Endodermal cell (in vitro differentiated cells): Measurements from ENCODE around the gene CYP27B1. TPM values are rescaled to one million over a fixed set of nuclear protein-coding genes. Genes with fewer than 3 reads are reported as not detected.

Experiments used
- DNase-seq: peaks from one replicate; pipeline ENCODE4 v3.0.0-alpha.2; 2017
- H3K27ac ChIP-seq: 2 replicates; pipeline ENCODE4 v1.5.1; 2013; ENCODE audit warnings: mild to moderate bottlenecking, low read depth, low read length, moderate library complexity
- H3K27me3 ChIP-seq: 2 replicates; pipeline ENCODE4 v1.6.1; 2013; ENCODE audit warnings: mild to moderate bottlenecking, low read length, moderate library complexity; ENCODE audit not compliant: insufficient read depth, control insufficient read depth, poor library complexity, severe bottlenecking
- H3K36me3 ChIP-seq: 2 replicates; pipeline ENCODE4 v1.7.0; 2013; ENCODE audit warnings: mild to moderate bottlenecking, low read length, moderate library complexity; ENCODE audit not compliant: control insufficient read depth, insufficient read depth
- H3K4me1 ChIP-seq: one replicate; pipeline ENCODE4 v1.7.0; 2013; ENCODE audit warnings: low read length; ENCODE audit not compliant: control insufficient read depth, insufficient read depth
- H3K4me3 ChIP-seq: 2 replicates; pipeline ENCODE4 v1.5.1; 2013; ENCODE audit warnings: mild to moderate bottlenecking, low read length, moderate library complexity
- H3K9ac ChIP-seq: 2 replicates; pipeline ENCODE4 v1.6.1; 2013; ENCODE audit warnings: mild to moderate bottlenecking, low read length, moderate library complexity; ENCODE audit not compliant: poor library complexity, severe bottlenecking; ENCODE audit errors: extremely low read depth
- H3K9me3 ChIP-seq: 2 replicates; pipeline ENCODE4 v1.6.1; 2013; ENCODE audit warnings: mild to moderate bottlenecking, low read length, moderate library complexity; ENCODE audit not compliant: control insufficient read depth
- H3K27ac Mint-ChIP-seq: 2 replicates; pipeline ENCODE4 v1.8.0; 2020; ENCODE audit warnings: mixed read lengths
- H3K27me3 Mint-ChIP-seq: 2 replicates; pipeline ENCODE4 v1.8.0; 2021; ENCODE audit warnings: mild to moderate bottlenecking, mixed read lengths; ENCODE audit not compliant: insufficient read depth
- H3K36me3 Mint-ChIP-seq: 2 replicates; pipeline ENCODE4 v1.8.0; 2020; ENCODE audit warnings: low read depth, mixed read lengths
- H3K4me1 Mint-ChIP-seq: 2 replicates; pipeline ENCODE4 v1.8.0; 2020; ENCODE audit warnings: mixed read lengths
- H3K4me3 Mint-ChIP-seq: 2 replicates; pipeline ENCODE4 v1.8.0; 2020; ENCODE audit warnings: mild to moderate bottlenecking, moderate library complexity, mixed read lengths
- H3K9me3 Mint-ChIP-seq: 2 replicates; pipeline ENCODE4 v1.8.0; 2020; ENCODE audit warnings: mild to moderate bottlenecking, mixed read lengths
- CTCF ChIP-seq: fragments of 200-600 bp; sonication (generic); conservative IDR thresholded peaks from 2 replicates; pipeline ENCODE4 v1.5.0; 2021; ENCODE audit warnings: antibody characterized with exemption, mild to moderate bottlenecking
- WGBS, 2 experiments: methylation state at CpG; one replicate each; pipeline versions ENCODE4 v1.1.5 to v1.1.7; 2013; ENCODE audit warnings: missing lambda C conversion rate in 2 of 2, mixed read lengths in 1 of 2; ENCODE audit not compliant: insufficient coverage in 1 of 2, insufficient read length in 1 of 2; 5-methylcytosine and 5-hydroxymethylcytosine counted together
- total RNA-seq, 2 donors: library from RNA; stranded (reverse); fragmentation: NEBNext Ultra II Directional in 1 of 2; extraction: Animal tissue kit (Norgen Biotek cat#: 25700) in 1 of 2; gene quantifications; 2 replicates in 1 of 2; 3 replicates in 1 of 2; pipeline ENCODE4 v1.2.1, GENCODE V29; 2021

The CYP27B1 gene
- total RNA-seq, 2 donors from 2014 or later = 2.4 to 3.1 TPM

DNA sequence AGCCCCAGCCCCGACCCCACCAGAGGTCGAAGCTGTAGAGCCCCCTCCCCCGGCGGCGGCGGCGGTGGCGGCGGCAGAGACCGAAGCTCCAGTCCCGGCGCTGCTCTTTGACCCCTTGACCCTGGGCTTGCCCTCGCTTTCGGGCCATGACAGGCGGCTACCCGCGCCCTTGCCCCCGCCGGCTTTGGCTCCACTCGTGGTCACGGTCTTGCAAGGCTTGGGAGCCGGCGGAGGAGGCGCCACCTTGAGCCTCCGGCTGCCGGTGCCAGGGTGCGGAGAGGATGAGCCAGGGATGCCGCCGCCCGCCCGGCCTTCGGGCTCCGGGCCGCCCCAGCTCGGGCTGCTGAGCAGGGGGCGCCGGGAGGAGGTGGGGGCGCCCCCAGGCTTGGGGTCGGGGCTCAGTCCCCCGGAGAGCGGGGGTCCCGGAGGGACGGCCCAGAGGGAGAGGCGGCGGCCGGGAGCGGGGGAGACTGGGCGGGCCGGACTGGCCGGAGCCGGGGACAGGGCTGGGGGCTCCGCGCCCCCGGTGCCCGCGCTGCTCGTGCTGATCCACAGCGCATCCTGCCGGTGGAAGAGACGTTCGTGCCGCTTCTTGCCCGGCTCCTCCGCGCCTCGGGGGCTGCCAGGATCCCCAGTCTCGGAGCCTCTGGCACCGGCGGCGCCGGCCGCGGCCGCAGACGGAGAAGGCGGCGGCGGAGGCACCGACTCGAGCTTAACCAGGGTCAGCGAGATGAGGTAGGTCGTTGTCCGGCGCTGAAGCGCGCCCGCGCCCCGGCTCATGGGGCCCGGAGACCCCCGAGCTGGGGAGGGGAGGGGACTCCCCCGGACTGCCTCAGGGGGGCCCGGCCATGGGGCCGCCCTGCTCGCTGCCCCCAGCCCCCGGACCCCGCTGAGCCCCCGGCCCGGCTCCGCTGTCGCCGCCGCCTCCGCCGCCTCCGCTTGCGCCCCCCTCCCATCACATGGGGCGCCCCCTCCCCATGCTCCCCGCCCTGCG, 29.1 kb downstream of the CYP27B1 start:
- H3K27ac Mint-ChIP-seq = no peak overlapping the region
- Histone ChIP-seq H3K27me3 (peaks cover 100% of the 10 kb centered on the region), H3K4me1 (no peaks in the 10 kb centered on the region), H3K9me3 (no peaks in the 10 kb centered on the region), H3K36me3 (no peaks in the 10 kb centered on the region), H3K9ac (no peak overlapping the region), H3K4me3 (no peak overlapping the region), H3K27ac (no peak overlapping the region)
- H3K9me3 Mint-ChIP-seq = no peaks in the 10 kb centered on the region
- DNase-seq = peak; percentile 85
- peaks cover 94% of the 10 kb centered on the region for H3K27me3 Mint-ChIP-seq
- peaks cover 8% of the 10 kb centered on the region for H3K4me1 Mint-ChIP-seq
- 0 to 1% methylated on average over 16 to 106 of the region's 110 CpGs for WGBS, 2 experiments
- TF ChIP-seq CTCF = peak; percentile 57
- H3K36me3 Mint-ChIP-seq = no peaks in the 10 kb centered on the region
- peak overlapping the region; percentile 45 for H3K4me3 Mint-ChIP-seq

GRCh38 chr12:57736741-57737466, 30.0 kb downstream of the CYP27B1 start:
- Mint-ChIP-seq H3K9me3 (no peaks in the 10 kb centered on the region), H3K4me1 (peaks cover 8% of the 10 kb centered on the region), H3K4me3 (peak overlapping the region; percentile 41), H3K27me3 (peaks cover 94% of the 10 kb centered on the region), H3K27ac (no peak overlapping the region), H3K36me3 (no peaks in the 10 kb centered on the region)
- WGBS, 2 experiments = 4 to 5% methylated on average over 19 to 31 of the region's 31 CpGs
- no peak for TF ChIP-seq CTCF
- Histone ChIP-seq H3K27me3 (peaks cover 100% of the 10 kb centered on the region), H3K27ac (no peak overlapping the region), H3K36me3 (no peaks in the 10 kb centered on the region), H3K4me1 (no peaks in the 10 kb centered on the region), H3K4me3 (peak overlapping the region; percentile 58), H3K9me3 (no peaks in the 10 kb centered on the region), H3K9ac (no peak overlapping the region)
- DNase-seq = peak; percentile 78

GRCh38 chr12:57735952-57736740, 30.7 kb downstream of the CYP27B1 start:
- peak; percentile 92 for DNase-seq
- Mint-ChIP-seq H3K4me3 (peak overlapping the region; percentile 41), H3K36me3 (no peaks in the 10 kb centered on the region), H3K4me1 (peaks cover 8% of the 10 kb centered on the region), H3K9me3 (no peaks in the 10 kb centered on the region), H3K27ac (no peak overlapping the region), H3K27me3 (peaks cover 94% of the 10 kb centered on the region)
- Histone ChIP-seq H3K27me3 (peaks cover 100% of the 10 kb centered on the region), H3K36me3 (no peaks in the 10 kb centered on the region), H3K9ac (no peak overlapping the region), H3K4me1 (no peaks in the 10 kb centered on the region), H3K9me3 (no peaks in the 10 kb centered on the region), H3K27ac (no peak overlapping the region), H3K4me3 (peak overlapping the region; percentile 58)
- peak; percentile 67 for TF ChIP-seq CTCF
- 0 to 1% methylated on average over 5 to 46 of the region's 49 CpGs for WGBS, 2 experiments
